GM18507 (cell line): ENCODE results near the gene GHR.
"Not testable (repeated sequence)": the region's sequence is repeated elsewhere in the genome, so short reads cannot be mapped to it uniquely, and the experiment has no call there.

ENCODE experiments used
- DNase-seq: peaks from one replicate; pipeline ENCODE4 v3.0.0; 2011; ENCODE audit warnings: low read depth; ENCODE audit not compliant: insufficient read length; ENCODE audit errors: extremely low spot score
- FAIRE-seq: peaks from 2 replicates; lab custom pipeline; 2011; peaks lifted over from hg19 to GRCh38; lab: Jason Lieb, UNC

GHR gene

DNA sequence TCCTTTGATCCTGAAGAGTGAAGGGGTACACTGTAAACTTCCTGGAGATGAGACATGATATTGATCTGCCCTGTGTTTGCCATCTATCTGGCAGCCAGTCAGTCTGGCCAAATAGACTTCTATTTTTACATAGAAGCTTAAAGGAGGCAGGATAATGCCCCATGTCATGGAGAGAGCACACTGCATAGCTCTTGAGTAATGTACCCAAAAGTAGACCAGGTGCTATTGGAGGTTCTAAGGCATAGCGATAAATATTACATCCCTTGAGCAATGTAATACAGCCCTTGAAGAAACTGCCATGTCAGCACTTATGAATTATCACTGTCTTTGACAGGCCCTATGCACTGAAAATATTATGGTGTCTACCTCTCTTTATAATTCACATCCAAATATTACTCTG, 131.8 kb downstream of the GHR start:
- FAIRE-seq, result no peak
- no peak for DNase-seq

DNA sequence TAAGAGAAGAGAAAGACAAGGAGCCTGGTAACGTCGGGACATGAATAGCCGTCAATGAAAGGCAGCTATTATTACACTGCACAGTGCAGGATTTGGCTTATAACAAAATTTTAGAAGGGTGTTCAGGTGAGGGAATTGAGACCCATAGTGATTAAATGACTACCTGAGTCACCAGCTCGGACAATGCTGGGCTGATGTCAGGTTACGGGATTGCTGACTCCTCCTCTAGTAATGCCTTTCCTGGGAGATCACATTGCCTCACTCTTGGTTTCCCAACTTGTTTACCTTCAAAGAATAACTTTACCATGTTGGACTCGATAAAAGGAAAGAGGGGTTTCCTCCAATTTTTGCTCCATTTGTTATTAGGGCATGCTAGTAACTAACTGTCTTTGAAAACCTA, 132.6 kb downstream of the GHR start:
- DNase-seq, result no peak
- FAIRE-seq, result no peak

DNA sequence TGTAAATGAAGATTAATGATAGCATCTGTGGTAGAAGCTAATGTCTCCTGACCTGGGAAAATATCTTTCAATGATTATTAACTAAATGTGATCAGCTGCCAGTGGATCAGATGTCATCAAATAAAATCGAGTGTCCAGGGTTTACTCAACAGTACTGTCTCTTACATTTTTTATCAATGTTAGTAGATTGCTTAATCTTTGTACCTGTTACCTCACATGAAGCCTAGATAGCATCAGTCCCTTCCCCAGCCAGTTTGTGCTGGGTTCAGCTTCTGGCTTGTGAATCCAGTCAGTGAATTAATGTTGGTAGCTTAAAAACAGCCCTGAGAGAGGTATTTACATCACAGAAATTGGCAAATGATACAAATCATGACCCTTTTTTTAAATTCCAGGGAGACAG, 134.4 kb downstream of the GHR start:
- DNase-seq (no peak), FAIRE-seq (no peak)

DNA sequence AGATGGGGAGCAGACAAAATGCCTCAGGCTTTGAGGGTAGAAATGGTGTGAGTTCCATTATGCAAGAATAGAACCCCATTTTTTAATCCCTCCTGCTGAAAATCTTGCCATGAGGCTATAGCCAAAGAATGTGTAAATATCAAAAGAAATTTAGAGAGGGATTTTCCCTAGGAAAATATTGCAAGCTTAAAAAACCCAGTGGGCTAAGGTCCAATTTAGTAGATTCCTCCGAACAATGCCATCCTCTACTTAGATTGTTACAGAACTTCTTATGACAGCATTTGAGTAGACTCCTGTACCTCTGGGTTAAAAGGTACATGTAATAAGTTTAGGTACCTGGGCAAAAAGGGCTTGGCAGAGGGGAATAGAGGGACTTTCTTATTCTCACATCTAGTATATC, 138.4 kb downstream of the GHR start:
- no peak for FAIRE-seq

DNA sequence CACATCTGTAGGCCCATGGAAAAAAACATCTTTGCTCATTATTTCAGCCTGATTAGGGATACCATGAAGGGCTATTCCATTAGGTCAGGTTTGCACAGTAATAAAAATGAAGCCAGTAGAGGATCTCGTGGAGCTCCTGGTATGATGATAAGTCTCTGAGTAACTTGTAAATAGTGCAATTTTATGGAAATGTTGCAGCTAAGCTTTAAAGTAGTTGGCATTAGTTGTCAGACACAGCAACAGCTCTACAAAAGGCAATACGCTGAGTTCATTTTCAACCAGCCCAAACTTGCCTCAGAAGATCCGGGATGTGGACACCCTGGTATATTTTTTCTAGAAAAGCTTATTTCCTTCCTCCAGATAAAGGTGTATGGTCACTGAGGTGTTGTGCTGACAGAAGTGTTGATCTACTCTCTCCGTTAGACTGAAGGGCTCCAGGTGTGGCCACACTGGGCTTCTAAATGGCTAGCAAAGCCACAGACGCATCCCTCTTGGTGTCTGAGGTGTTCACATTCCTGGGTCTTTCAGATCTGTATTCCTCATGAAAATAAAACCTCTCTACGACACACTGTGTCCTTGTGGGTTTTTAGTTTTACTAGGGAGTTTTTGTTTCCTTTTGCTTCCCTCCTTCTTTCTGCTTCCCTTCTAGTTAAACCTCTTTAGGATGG, 141.6 kb downstream of the GHR start:
- FAIRE-seq (no peak), DNase-seq (no peak)

More for the DNA sequence above, 138.4 kb downstream of the GHR start:
- DNase-seq, result no peak

DNA sequence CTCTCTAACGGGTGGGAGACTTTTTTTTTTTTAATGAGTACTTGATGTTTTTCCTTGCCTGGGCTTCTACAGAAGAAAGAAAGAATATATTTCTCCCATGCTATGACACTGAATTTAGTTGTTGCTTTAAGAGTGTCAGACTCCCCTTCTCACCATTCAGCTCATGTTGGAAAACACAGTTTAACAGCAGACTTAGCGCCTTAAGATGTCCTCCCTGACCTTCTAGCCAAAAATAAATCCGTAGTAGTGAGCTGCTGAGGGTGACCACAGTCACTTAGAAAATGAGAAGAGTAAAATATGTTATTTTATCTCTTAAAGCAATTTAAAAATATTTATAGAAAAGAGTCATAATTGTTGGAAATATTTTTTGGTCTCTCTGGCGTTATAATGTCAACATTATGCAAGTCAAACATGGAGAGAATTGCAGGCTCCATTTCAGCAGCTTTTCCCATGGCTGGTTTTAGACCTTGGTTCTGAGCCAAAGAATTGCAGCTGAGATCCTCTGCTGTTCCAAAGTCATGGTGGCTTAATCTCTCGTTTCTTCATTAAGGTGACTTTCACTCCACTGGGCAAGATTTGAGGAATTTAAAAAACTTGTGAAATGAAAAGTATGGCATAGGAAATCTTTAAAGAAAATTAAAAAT, 143.5 kb downstream of the GHR start:
- DNase-seq (no peak), FAIRE-seq (no peak)

DNA sequence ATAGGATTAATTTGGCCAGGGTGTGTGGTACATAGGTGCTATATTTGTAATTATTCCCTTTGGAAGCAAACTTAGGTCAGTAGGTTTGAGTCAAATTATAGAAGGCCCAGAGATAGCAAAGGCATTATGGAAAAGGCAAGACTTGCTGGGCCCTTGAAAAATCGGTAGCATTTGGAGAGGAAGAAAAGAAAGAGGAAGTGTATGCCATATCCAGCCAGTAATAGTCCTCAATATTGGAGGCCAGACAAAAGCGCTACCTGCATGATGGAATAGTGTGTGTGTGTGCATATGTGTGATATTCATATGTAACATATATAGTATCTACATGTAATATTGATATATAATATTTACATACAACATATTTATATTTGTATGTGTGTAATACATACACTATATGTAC, 146.1 kb downstream of the GHR start:
- no peak for FAIRE-seq

DNA sequence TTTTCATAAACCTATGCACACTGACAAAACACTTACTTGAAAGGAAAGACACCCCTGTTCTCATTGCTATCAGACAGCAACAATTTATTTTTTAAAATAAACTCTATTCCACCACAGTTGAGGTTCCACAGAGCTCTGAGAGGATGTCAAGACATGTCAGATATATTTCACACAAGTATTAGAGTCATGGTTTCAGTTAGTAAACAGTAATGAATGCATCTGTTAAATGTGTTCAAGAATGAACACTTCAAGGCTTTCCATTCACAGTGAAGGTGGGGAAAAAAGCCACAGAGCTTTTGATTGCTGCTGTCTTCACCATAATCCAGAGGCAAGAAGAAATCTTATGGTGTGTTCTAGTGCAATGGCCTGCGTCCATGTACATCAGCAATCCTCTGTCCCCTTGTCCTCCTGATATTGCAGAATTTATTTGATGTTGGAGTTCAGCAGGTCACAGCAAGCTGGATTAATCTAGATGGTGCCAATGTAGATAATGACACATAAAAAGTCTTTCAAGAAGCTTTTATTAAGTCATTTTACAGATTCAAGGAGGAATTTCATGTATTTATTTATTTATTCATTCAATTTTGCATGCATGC, 146.8 kb downstream of the GHR start:
- no peak for FAIRE-seq
- no peak for DNase-seq

More for the DNA sequence above, 146.1 kb downstream of the GHR start:
- DNase-seq, result no peak

DNA sequence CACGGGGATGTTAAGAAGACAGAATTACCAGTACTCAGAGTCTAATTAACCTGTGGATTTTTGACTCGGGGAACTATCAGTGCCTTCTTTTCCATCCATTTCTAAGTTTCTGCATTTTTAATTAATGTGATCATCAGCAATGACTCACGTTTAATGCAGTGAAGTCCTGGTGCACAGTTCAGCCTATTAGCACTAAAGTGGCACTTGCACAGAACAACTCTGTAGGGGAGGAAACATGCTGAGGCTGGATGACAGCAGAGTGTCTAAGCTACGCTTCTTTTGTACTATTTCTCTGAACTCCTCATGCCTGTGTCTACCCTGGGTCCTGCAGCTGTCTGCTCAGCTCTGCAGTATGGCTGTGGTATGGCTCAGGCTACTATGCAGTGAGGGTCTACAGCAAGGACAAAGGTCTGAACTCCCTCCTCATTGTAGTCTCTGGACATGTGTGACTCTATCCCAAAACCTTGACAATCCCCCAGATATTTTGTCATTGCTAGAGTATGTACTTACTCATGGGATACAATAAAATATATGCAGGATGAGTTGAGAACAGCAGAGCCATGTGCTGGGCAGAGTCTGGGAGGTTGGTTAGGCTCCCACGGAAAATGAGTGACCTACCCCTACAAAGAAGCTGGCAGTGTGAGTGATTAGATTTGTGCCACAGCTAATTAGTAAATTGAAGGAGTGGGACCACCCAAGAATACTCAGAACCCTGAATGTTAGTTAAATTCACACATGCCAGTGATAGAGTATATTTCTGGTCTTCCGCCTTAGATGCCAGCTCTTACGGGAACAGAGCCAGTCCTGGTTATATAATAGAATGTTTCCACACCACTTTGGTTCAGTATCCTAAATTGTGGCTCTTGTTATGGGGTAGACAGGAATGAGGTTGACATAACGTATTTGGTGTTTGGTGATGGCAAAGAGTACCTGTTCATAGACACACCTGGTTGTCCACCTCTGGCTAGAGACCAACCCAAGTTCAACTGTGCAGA, 148.0 kb downstream of the GHR start:
- DNase-seq, result no peak
- no peak for FAIRE-seq

DNA sequence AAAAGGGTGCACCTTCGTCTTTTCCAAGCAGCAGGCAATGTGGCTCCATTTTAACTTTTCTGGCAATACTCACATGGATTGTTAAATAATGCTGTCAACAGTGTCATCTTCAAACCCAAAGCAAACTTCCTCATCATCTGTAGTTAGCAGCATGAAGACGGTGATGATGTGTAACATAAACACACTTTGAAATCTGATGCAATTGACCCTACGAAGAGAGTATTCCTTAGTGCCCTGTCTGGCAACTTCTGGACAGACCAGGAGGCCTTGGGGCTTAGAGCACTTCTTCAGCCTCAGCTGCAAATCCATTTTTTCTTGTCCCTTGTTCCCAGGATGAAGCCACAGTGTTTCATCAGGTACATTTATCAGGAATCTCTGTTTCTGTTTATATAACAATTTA, 149.1 kb downstream of the GHR start:
- FAIRE-seq (no peak), DNase-seq (no peak)

DNA sequence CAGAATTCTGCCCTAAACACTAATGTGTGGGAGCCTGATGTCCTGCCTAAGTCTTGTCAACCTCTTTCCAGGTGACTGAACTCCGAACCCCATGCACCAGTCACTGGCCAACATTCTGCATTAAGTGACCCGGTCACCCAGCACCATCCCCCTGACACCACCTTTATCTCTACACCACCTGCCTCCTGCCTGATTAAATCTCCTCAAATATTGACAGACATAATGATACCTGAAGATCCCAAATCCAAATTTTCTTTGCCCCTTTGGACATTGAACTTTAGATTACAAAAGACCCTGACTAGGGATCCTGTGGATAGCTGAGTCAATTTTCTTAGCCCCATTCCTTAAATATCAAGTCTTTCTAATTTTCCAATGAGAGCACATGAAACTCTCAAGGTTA, 150.1 kb downstream of the GHR start:
- DNase-seq (no peak), FAIRE-seq (no peak)

DNA sequence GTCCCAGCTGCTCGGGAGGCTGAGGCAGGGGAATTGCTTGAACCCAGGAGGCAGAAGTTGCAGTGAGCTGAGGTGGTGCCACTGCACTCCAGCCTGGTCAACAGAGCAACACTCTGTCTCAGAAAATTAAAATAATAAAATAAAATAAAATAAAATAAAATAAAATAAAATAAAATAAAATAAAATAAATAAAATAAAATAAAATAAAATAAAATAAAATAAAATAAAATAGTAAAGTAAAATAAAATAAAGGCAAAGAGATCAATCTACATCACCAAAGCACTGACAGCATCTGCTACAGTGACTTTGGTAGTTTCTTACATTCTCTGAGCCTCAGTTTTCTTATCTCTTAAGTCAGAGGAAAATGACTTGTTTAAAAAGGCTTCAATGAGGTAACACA, 152.7 kb downstream of the GHR start:
- DNase-seq, FAIRE-seq: not testable (repeated sequence)

DNA sequence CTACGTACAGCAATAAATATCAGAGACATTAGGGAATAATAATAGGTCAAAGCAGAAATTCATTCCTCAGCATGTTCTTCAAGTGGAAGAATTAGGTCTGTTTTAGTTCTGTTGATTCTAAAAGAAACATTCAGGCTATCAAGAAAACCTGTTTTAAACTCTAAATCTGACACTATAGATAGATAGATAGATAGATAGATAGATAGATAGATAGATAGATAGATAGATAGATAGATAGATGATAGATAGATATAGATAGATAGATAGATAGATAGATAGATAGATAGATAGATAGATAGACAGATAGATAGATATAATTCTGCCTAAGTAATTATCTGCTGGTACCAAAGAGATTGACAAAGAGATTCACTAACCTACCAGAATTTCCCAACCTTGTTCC, 155.7 kb downstream of the GHR start:
- FAIRE-seq, DNase-seq: not testable (repeated sequence)

DNA sequence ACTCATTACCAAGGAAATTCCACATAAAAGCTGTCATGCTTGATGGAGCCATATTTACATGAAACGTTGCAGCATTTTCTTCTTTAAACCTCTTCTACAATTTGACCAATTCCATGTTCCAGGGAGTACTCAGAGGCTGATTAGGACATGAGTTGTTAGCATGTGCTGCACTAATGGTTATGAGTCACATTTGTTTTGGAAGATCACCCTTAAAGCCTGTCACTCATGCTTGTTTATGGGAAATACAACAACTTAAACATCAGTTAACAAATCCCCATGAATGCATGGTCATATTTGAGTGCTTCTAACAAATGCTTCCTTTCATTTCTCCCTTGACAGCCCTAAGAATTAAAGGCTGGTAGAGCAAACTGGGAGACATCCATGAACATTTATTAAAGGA, 156.1 kb downstream of the GHR start:
- FAIRE-seq (no peak), DNase-seq (no peak)

DNA sequence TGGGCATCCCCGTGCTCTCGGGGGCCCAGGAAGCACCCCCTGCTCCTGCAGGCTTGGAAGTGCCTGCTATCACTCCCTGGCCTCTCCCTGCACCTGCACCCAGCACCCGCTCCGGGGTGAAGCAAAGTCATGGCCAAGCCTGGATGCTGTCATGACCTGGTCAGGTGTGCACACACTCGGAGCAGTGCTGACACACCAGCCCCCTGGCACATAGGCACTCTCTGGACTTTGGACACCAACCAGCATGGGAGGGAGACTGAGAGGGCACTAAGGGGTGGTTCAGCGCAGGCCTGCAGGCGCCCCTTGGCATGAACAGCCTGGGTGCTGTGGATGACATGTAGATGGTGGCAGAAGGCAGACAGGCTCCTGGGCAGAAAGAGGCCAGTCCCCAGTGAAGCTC, 158.6 kb downstream of the GHR start:
- DNase-seq (no peak), FAIRE-seq (no peak)

DNA sequence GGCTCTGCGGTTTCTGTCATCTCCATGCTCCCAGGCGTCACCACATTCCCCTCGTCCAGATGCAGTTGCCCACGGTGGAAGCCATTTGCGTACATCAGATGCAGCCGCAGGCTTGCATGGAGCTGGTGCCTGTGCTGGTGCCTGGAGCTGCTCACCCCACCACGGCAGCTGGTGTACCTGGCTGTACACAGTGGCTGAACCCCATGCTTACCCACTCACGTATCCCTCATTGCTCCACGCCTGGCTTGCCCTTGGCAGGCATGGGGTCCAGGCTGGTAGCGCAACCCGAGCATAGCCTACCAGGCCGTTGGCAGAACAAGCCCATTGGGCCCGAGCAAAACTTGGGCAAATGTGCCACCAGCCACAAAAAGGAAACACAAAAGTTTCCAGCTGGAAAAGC, 159.5 kb downstream of the GHR start:
- no peak for FAIRE-seq
- no peak for DNase-seq

DNA sequence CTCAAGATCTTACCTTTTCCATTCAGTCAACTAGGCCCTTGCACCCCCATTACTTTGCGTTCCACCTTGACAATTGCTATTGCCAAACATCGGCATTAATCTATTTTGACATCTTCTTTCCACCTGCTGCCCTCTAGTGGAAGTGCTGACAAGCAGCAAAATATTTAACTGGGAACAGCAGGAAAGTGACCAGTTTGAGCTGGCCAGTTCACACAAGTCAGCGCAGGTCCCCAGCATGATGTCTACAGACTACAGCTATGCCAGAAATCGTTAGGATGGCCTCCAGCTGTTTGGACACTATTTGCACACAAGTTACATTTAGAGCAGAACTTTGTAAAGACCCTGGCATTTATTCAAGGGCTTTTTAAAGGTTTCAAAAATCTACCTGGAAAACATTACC, 160.1 kb downstream of the GHR start:
- FAIRE-seq, result peak; percentile 60
- DNase-seq, result peak; percentile 23

DNA sequence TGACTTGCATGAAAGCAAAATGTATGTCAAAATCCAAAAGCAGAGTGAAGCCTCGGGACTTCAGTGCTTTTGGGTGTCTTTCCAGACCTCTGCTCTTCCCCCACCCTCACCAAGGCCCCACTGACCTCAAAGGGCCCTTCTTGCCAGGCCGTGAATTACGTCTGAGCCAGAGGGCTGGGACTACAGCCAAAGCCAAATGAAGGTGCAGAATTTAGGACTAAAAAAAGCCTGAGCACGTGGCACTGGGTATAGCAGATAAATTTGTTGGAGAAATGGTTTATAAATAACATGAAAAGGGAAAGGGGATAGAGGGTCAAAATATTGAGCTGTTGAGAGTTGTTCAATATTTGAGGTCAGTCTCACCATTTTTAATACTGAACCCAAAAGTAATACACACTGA, 163.4 kb downstream of the GHR start:
- FAIRE-seq (no peak), DNase-seq (no peak)

DNA sequence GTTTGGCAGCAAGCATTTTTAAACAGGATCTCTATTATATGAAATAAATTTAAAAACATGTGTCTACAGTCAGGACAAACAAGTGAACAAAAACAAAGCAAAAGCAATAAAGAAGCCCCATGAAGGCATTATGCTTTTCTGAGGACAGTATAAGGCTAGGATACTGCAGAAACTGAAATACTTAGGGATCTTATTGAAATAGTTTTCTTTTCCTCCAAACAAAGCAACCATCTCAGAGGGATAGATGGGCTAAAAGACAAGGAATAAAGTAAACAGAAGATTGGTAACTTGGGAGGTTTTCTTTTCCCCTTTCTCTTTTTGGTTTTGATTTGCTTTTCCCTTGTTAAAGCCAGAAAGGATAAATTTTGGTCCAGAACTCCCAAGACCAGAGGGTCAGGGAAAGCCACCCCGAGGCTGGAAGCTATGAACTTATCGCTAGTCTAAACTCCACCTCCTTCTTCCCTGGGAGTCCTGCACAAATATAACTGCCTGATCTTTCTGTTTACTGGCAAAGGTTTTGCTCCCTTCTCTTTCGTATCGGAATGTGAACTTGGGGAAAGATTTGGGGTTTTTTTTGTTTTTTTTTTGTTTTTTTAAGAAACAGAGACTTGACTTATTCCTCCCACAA, 164.0 kb downstream of the GHR start:
- FAIRE-seq, result no peak
- no peak for DNase-seq

DNA sequence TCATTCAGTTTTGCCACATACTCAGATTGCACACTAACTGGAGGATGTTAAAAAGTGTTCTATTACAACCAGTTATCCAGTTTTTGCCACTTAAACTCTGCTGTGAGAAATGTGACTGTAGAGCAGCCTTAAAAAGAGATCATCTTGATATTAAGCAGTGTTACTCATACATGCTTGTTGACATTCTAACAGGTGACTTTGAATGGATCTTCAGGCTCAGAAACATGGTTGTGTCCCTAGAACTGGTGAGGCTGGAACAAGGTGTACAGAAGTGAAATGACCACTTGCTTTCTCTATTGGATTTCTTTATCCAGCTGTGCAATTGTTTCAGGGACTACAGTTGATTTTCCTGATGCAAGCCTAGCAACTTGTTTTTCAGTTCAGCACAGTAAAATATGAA, 167.3 kb downstream of the GHR start:
- no peak for FAIRE-seq
- DNase-seq, result no peak
